PC-3 (cell line): Measurements from ENCODE around the gene OLFM4. TPM values are rescaled to one million over a fixed set of nuclear protein-coding genes. Genes with fewer than 3 reads are reported as not detected.

ENCODE experiments used
- ATAC-seq: fragments of 200-7000 bp; cut with Tn5 transposase; 2 replicates; pipeline ENCODE4 v1.9.1; 2020; ENCODE audit warnings: mild to moderate bottlenecking, moderate library complexity
- BruUV-seq: library from RNA; stranded (reverse); fragments of 400-500 nt; replicated peaks from 2 replicates; lab custom pipeline; 2021; lab: Mats Ljungman, UMichigan
- CTCF ChIA-PET: fragments of 300-600 bp; sonication (Branson Sonifier 250); formaldehyde crosslinking; loops from one replicate; lab custom pipeline; 2022; ENCODE audit warnings: antibody characterized with exemption; lab: Charles Lee
- POLR2A ChIA-PET: fragments of 300-600 bp; sonication (Branson Sonifier 250); formaldehyde crosslinking; loops from one replicate; lab custom pipeline; 2022; ENCODE audit warnings: antibody characterized with exemption; ENCODE audit not compliant: unreplicated experiment; lab: Charles Lee
- DNase-seq: peaks from one replicate; pipeline ENCODE4 v3.0.0-alpha.2; 2015
- H2AFZ ChIP-seq: fragments of 300-600 bp; sonication (generic); 2 replicates; pipeline ENCODE4 v1.6.0; 2016; ENCODE audit warnings: antibody characterized with exemption, low read length
- H3F3A ChIP-seq: fragments of 300-600 bp; sonication (generic); one replicate; pipeline ENCODE4 v1.6.0; 2017; ENCODE audit warnings: antibody characterized with exemption, low read length, control low read depth, mild to moderate bottlenecking; ENCODE audit not compliant: unreplicated experiment
- H3K27ac ChIP-seq: fragments of 300-600 bp; sonication (generic); 2 replicates; pipeline ENCODE4 v1.5.1; 2016; ENCODE audit warnings: mild to moderate bottlenecking, low read length
- H3K27me3 ChIP-seq: fragments of 300-600 bp; sonication (generic); 2 replicates; pipeline ENCODE4 v1.6.1; 2016; ENCODE audit warnings: low read length, mixed read lengths
- H3K36me3 ChIP-seq: fragments of 300-600 bp; sonication (generic); 2 replicates; pipeline ENCODE4 v1.6.1; 2016; ENCODE audit warnings: low read depth, mixed run types, low read length, mixed read lengths
- H3K4me1 ChIP-seq: fragments of 300-600 bp; sonication (generic); 2 replicates; pipeline ENCODE4 v1.5.1; 2016; ENCODE audit warnings: low read length; ENCODE audit not compliant: insufficient read depth
- H3K4me2 ChIP-seq: fragments of 300-600 bp; sonication (generic); 2 replicates; pipeline ENCODE4 v1.6.0; 2016; ENCODE audit warnings: low read length
- H3K4me3 ChIP-seq: fragments of 300-600 bp; sonication (generic); 2 replicates; pipeline ENCODE4 v1.5.1; 2016; ENCODE audit warnings: mild to moderate bottlenecking, low read length, mixed read lengths
- H3K79me2 ChIP-seq: fragments of 300-600 bp; sonication (generic); 2 replicates; pipeline ENCODE4 v1.6.1; 2017; ENCODE audit warnings: low read length, mixed read lengths
- H3K9ac ChIP-seq: fragments of 300-600 bp; sonication (generic); 2 replicates; pipeline ENCODE4 v1.6.0; 2016; ENCODE audit warnings: mild to moderate bottlenecking, low read length
- H3K9me2 ChIP-seq: fragments of 300-600 bp; sonication (generic); replicated peaks from 2 replicates; pipeline ENCODE4 v1.6.1; 2016; ENCODE audit warnings: mixed run types, low read length, mixed read lengths
- H3K9me3 ChIP-seq: fragments of 300-600 bp; sonication (generic); 2 replicates; pipeline ENCODE4 v1.6.1; 2016; ENCODE audit warnings: low read length, mixed read lengths
- H4K20me1 ChIP-seq: fragments of 300-600 bp; sonication (generic); 2 replicates; pipeline ENCODE4 v1.6.1; 2016; ENCODE audit warnings: low read length, mixed read lengths
- EZH2 ChIP-seq: fragments of 300-600 bp; sonication (generic); IDR thresholded peaks from one replicate; pipeline ENCODE4 v1.6.1; 2017; ENCODE audit warnings: antibody characterized with exemption, mild to moderate bottlenecking, low read length; ENCODE audit not compliant: unreplicated experiment
- EZH2phosphoT487 ChIP-seq: fragments of 300-600 bp; sonication (generic); IDR thresholded peaks from 2 replicates; pipeline ENCODE4 v1.6.1; 2018; ENCODE audit warnings: mild to moderate bottlenecking, antibody characterized with exemption, low read length, borderline replicate concordance
- intact Hi-C: fragments of 100-400 bp; cut with micrococcal nuclease; formaldehyde crosslinking; loops from 2 replicates; pipeline ENCODE4 v1.9.0; 2023
- total RNA-seq: library from RNA; depleted of rRNA; stranded (reverse); fragments of >200 nt; gene quantifications from 2 replicates; pipeline ENCODE4 v1.2.3, GENCODE V29; 2014
- TF ChIP-seq, protein P1 (sequence below): fragments of 300-600 bp; sonication (generic); conservative IDR thresholded peaks from 2 replicates; pipeline ENCODE4 v1.5.1; 2017; ENCODE audit warnings: antibody characterized with exemption, low read depth, mild to moderate bottlenecking, low read length

The OLFM4 gene
- total RNA-seq, 1 experiment from 2014 or later: not detected

DNA sequence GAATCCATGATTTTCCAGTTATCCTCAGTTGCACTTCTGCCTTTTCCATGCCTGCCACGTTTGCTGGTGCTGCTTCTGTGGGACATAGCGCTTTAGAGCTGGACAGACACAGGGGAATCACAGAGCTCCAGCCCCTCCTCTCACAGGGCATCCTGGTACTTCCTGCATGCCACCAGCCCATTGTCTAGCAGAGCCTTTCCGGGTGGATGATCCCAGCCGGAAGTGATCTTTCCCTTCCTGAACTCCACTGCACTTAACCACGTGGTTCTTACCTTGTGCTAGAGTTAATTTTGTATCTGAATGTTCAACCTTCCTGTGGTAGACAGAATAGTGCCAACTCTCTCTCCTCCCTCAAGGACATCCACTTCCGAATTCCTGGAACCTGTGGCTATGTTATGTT is 12.6 kb upstream of the OLFM4 start:
- no peaks in the 10 kb centered on the region for H3F3A ChIP-seq
- H3K79me2 ChIP-seq: no peaks in the 10 kb centered on the region
- no peaks in the 10 kb centered on the region for H3K9me2 ChIP-seq
- no peaks in the 10 kb centered on the region for H3K4me1 ChIP-seq
- H4K20me1 ChIP-seq: no peaks in the 10 kb centered on the region
- no peak overlapping the region for H3K4me2 ChIP-seq
- no peak overlapping the region for H3K9ac ChIP-seq
- H3K9me3 ChIP-seq: no peaks in the 10 kb centered on the region
- no peak overlapping the region for H3K4me3 ChIP-seq
- intact Hi-C loops: no loop called here
- H3K27me3 ChIP-seq: no peaks in the 10 kb centered on the region
- no peak overlapping the region for H2AFZ ChIP-seq
- H3K27ac ChIP-seq: no peak overlapping the region
- no TSS peak for BruUV-seq
- ChIA-PET CTCF (no interaction called here), POLR2A (no interaction called here)
- TF ChIP-seq EZH2 (no peak), EZH2phosphoT487 (no peak)
- TF ChIP-seq, protein P1, sequence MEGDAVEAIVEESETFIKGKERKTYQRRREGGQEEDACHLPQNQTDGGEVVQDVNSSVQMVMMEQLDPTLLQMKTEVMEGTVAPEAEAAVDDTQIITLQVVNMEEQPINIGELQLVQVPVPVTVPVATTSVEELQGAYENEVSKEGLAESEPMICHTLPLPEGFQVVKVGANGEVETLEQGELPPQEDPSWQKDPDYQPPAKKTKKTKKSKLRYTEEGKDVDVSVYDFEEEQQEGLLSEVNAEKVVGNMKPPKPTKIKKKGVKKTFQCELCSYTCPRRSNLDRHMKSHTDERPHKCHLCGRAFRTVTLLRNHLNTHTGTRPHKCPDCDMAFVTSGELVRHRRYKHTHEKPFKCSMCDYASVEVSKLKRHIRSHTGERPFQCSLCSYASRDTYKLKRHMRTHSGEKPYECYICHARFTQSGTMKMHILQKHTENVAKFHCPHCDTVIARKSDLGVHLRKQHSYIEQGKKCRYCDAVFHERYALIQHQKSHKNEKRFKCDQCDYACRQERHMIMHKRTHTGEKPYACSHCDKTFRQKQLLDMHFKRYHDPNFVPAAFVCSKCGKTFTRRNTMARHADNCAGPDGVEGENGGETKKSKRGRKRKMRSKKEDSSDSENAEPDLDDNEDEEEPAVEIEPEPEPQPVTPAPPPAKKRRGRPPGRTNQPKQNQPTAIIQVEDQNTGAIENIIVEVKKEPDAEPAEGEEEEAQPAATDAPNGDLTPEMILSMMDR: no peak
- no peaks in the 10 kb centered on the region for H3K36me3 ChIP-seq
- ATAC-seq: no peak
- no peak for DNase-seq

DNA sequence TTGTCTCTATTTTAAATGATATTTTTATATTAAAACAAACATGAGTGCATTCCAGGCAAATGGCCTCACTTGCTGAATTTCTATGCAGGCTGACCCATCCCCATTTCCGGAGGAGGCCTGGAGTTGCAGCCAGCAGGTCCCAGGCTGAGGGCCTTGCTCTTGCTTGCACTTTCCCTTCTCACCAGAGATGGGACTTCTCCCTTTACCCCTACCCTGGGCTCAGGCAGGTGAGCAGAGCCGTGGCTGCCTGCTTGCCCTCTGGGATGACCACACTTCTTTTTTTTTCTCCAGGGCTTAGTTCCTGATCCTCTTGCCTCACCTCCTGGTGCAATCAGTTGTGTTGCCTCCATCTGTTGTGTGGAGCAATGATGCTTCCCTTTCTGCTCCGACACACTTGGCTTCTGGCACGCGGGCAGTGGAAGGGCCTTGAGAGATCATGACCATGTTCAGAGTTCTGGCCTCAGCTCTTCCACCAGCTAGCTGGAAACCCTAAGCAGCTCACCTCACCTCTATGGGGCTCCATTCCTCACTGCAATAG is 11.1 kb upstream of the OLFM4 start:
- TF ChIP-seq EZH2phosphoT487: no peak
- TF ChIP-seq, protein P1: no peak
- TF ChIP-seq EZH2: no peak
- Histone ChIP-seq H3K4me3 (no peak overlapping the region), H3K27ac (no peak overlapping the region), H4K20me1 (no peaks in the 10 kb centered on the region), H3K9ac (no peak overlapping the region), H3K4me1 (no peaks in the 10 kb centered on the region), H2AFZ (no peak overlapping the region), H3K27me3 (no peaks in the 10 kb centered on the region), H3F3A (no peaks in the 10 kb centered on the region), H3K9me2 (no peaks in the 10 kb centered on the region), H3K4me2 (no peak overlapping the region), H3K9me3 (no peaks in the 10 kb centered on the region), H3K79me2 (no peaks in the 10 kb centered on the region), H3K36me3 (no peaks in the 10 kb centered on the region)
- intact Hi-C loops: no loop called here
- CTCF ChIA-PET: no interaction called here
- DNase-seq: no peak
- POLR2A ChIA-PET: no interaction called here
- BruUV-seq: no TSS peak
- ATAC-seq: no peak

DNA sequence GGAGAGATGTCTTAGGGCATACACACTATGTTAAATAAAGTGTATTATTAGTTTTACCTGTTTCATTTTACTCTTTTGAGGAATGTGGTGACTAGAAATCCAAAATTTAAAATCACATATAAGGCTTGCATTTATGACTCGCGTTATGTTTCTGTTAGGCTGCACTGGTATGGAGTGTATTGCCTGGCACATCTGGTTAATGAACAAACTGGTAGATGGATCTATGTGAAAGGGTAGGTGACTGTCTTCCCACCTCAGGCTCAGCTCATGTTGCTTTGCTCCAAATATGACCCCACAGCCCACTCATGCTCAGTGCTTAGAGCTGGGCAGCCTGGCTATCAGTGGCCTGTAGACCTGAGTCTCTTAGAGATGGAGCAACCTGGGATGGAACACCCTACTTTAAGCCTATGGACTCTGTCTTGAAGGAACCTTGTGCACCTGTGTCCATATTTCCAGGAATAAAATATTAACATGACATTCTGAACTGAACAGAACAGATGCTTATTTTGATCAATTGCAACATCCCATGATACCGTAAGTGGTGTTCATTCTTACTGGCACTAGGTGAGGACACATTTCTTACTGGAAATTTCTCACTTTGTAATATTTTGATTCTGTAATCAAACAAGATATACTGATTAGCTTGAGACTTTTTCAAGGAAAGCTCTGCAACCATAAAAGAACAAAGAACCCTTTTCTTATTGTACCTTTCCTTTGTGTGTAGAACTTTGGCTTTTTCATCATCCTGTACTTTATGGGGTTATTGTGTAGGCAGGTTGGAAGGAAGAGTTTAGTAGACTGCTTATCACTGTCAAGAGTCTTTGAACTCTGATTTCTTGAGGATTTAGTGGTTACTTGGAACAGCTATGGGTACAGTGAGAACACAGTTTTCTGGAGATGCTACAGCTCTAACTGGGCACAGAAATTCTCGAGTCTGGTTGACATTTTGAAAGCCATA is 9.6 kb upstream of the OLFM4 start:
- H3K9me2 ChIP-seq: no peaks in the 10 kb centered on the region
- H3F3A ChIP-seq: no peaks in the 10 kb centered on the region
- ChIA-PET POLR2A (no interaction called here), CTCF (no interaction called here)
- DNase-seq: no peak
- no peak overlapping the region for H3K4me2 ChIP-seq
- no peaks in the 10 kb centered on the region for H3K9me3 ChIP-seq
- H3K79me2 ChIP-seq: no peaks in the 10 kb centered on the region
- H3K4me1 ChIP-seq: no peaks in the 10 kb centered on the region
- no peak overlapping the region for H3K4me3 ChIP-seq
- no peaks in the 10 kb centered on the region for H3K36me3 ChIP-seq
- no peak overlapping the region for H3K27ac ChIP-seq
- H3K27me3 ChIP-seq: no peaks in the 10 kb centered on the region
- no TSS peak for BruUV-seq
- H3K9ac ChIP-seq: no peak overlapping the region
- TF ChIP-seq EZH2phosphoT487: no peak
- TF ChIP-seq, protein P1: no peak
- no peak for TF ChIP-seq EZH2
- no peaks in the 10 kb centered on the region for H4K20me1 ChIP-seq
- intact Hi-C loops: no loop called here
- H2AFZ ChIP-seq: no peak overlapping the region
- no peak for ATAC-seq
